Body of pancreas (tissue), 4 donors: ENCODE measurements around the gene ZFP69B. TPM values are rescaled to one million over a fixed set of nuclear protein-coding genes. Genes with fewer than 3 reads are reported as not detected.
A peak's percentile ranks its signal among the peaks of the same experiment; 100 is the strongest.

Experiments
- ATAC-seq: fragments of 150-250 bp; one replicate; pipeline ENCODE4 v1.9.1; 2016
- DNase-seq, 4 donors: peaks; one replicate each; pipeline ENCODE4 v3.0.0-alpha.2; 2019
- H3K27ac ChIP-seq, 4 donors: fragments of 200-600 bp; sonication (generic); 1 replicate in 3 of 4; 2 replicates in 1 of 4; pipeline versions ENCODE4 v1.5.1 to v1.6.1; 2016 to 2019; ENCODE audit warnings: mild to moderate bottlenecking in 1 of 4, mixed read lengths in 1 of 4, moderate library complexity in 1 of 4
- H3K27me3 ChIP-seq, 2 donors: fragments of 200-600 bp; sonication (generic); one replicate each; pipeline ENCODE4 v1.6.0; 2016; ENCODE audit warnings: mild to moderate bottlenecking in 1 of 2
- H3K36me3 ChIP-seq, 2 donors: fragments of 200-600 bp; sonication (generic); replicated peaks in 1 of 2; 2 replicates each; pipeline ENCODE4 v1.5.1; 2016; ENCODE audit warnings: low read depth in 2 of 2; ENCODE audit not compliant: insufficient read depth in 1 of 2
- H3K4me1 ChIP-seq: fragments of 200-600 bp; sonication (generic); one replicate; pipeline ENCODE4 v1.6.0; 2016
- H3K4me3 ChIP-seq, 2 donors: fragments of 200-600 bp; sonication (generic); 1 replicate in 1 of 2; 2 replicates in 1 of 2; pipeline ENCODE4 v1.5.1; 2016 to 2019
- H3K9me3 ChIP-seq, 3 donors: fragments of 200-600 bp; sonication (generic); 1 replicate in 2 of 3; 2 replicates in 1 of 3; pipeline ENCODE4 v1.5.1; 2016
- CTCF ChIP-seq, 7 experiments: fragments of 450-650 bp in 4 of 7; fragments of 200-600 bp in 3 of 7; sonication (generic) in 3 of 7; IDR thresholded peaks; one replicate each; pipeline ENCODE4 v1.5.1; 2016 to 2019; ENCODE audit warnings: antibody characterized with exemption in 7 of 7
- POLR2A ChIP-seq, 3 donors: fragments of 450-650 bp; IDR thresholded peaks; one replicate each; pipeline ENCODE4 v1.6.1; 2016; ENCODE audit warnings: antibody characterized with exemption in 3 of 3, mild to moderate bottlenecking in 2 of 3
- WGBS, 2 donors: methylation state at CpG; one replicate each; pipeline ENCODE4 v1.1.5; 2017; 5-methylcytosine and 5-hydroxymethylcytosine counted together
- intact Hi-C: fragments of 100-400 bp; cut with DNase I; formaldehyde crosslinking; loops from one replicate; pipeline ENCODE4 v1.15.1; 2023
- total RNA-seq, 2 donors: library from RNA; depleted of rRNA; stranded (reverse); fragments of >200 nt; gene quantifications; one replicate each; pipeline ENCODE4 v1.1.0, GENCODE V29; 2016

Gene ZFP69B
- total RNA-seq, 2 donors from 2014 or later, result 0.66 to 1.8 TPM

DNA sequence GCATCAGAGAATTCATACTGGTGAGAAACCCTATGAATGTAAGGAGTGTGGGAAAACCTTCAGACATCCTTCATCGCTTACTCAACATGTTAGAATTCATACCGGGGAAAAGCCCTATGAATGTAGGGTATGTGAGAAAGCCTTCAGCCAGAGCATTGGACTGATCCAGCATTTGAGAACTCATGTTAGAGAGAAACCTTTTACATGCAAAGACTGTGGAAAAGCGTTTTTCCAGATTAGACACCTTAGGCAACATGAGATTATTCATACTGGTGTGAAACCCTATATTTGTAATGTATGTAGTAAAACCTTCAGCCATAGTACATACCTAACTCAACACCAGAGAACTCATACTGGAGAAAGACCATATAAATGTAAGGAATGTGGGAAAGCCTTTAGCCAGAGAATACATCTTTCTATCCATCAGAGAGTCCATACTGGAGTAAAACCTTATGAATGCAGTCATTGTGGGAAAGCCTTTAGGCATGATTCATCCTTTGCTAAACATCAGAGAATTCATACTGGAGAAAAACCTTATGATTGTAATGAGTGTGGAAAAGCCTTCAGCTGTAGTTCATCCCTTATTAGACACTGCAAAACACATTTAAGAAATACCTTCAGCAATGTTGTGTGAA, 12.8 kb downstream of the ZFP69B start:
- Histone ChIP-seq H3K27me3 (no peaks in the 10 kb centered on the region), H3K4me3 (no peak overlapping the region), H3K36me3 (no peaks in the 10 kb centered on the region), H3K27ac (no peak overlapping the region), H3K4me1 (no peaks in the 10 kb centered on the region), H3K9me3 (peaks cover 0 to 64% (median 5%) of the 10 kb centered on the region in 3 donors)
- ATAC-seq, result no peak
- intact Hi-C loops, result no loop called here
- WGBS, 2 donors, result 88 to 97% methylated on average over 3 of the region's 3 CpGs
- DNase-seq, result no peak
- TF ChIP-seq POLR2A (IDR thresholded peaks at IDR 0.05), result no peak
- TF ChIP-seq CTCF (IDR thresholded peaks at IDR 0.05), result no peak

GRCh38 chr1:40469327-40469726, 19.1 kb downstream of the ZFP69B start:
- no peaks in the 10 kb centered on the region for H3K4me1 ChIP-seq
- DNase-seq (no peak), ATAC-seq (no peak)
- no peak for TF ChIP-seq CTCF (IDR thresholded peaks at IDR 0.05)
- no peak for TF ChIP-seq POLR2A (IDR thresholded peaks at IDR 0.05)
- 86 to 94% methylated on average over 2 of the region's 2 CpGs for WGBS, 2 donors
- H3K9me3 ChIP-seq, result peaks cover 0 to 25% (median 0%) of the 10 kb centered on the region in 3 donors
- H3K27me3 ChIP-seq, result no peaks in the 10 kb centered on the region
- intact Hi-C loops, result no loop called here
- H3K36me3 ChIP-seq, result no peaks in the 10 kb centered on the region
- no peak overlapping the region for H3K4me3 ChIP-seq
- H3K27ac ChIP-seq, result no peak overlapping the region

GRCh38 chr1:40475268-40475667, 25.0 kb downstream of the ZFP69B start:
- H3K36me3 ChIP-seq, result no peaks in the 10 kb centered on the region
- no peak overlapping the region for H3K27ac ChIP-seq
- no peaks in the 10 kb centered on the region for H3K9me3 ChIP-seq
- intact Hi-C loops, result no loop called here
- H3K27me3 ChIP-seq, result no peaks in the 10 kb centered on the region
- no peak overlapping the region for H3K4me3 ChIP-seq
- no peak for DNase-seq
- WGBS, 2 donors, result 74 to 96% methylated on average over 2 of the region's 2 CpGs
- peaks cover 8% of the 10 kb centered on the region for H3K4me1 ChIP-seq
- TF ChIP-seq CTCF (IDR thresholded peaks at IDR 0.05) (no peak), POLR2A (IDR thresholded peaks at IDR 0.05) (no peak)
- no peak for ATAC-seq

- DNase-seq (peak; percentile 56 to 73 (median 63)), ATAC-seq (peak; percentile 85)
- Histone ChIP-seq H3K36me3 (no peaks in the 10 kb centered on the region), H3K4me3 (peak within 1 kb of the TSS; percentile 76 to 85), H3K27me3 (no peaks in the 10 kb centered on the region), H3K4me1 (peaks cover 8% of the 10 kb centered on the region), H3K27ac (peak within 1 kb of the TSS in 3 of 4 donors; percentile 49 to 68 (median 60)), H3K9me3 (no peaks in the 10 kb centered on the region)
- intact Hi-C loops, result no loop called here
- no peak for TF ChIP-seq CTCF (IDR thresholded peaks at IDR 0.05)
- peak; percentile 28 to 45 (median 45) for TF ChIP-seq POLR2A (IDR thresholded peaks at IDR 0.05)
- WGBS, 2 donors, result 0 to 2% methylated on average over 12 to 51 of the region's 65 CpGs
These were observed 26.8 kb downstream of the ZFP69B start, which contains the start of gene ZFP69 for GRCh38 chr1:40476924-40477677. Gene ZFP69 (plus strand): TSS chr1:40477290. CDS start chr1:40479362, 2,072 bp downstream.
